Kidney (tissue), 14 donors: ENCODE measurements around the gene HYDIN. TPM values are rescaled to one million over a fixed set of nuclear protein-coding genes. Genes with fewer than 3 reads are reported as not detected.

Experiments
- DNase-seq, 5 donors: peaks; one replicate each; pipeline ENCODE4 v3.0.0-alpha.2; 2013 to 2020
- FAIRE-seq: peaks from 2 replicates; lab custom pipeline; 2012; peaks lifted over from hg19 to GRCh38; lab: Jason Lieb, UNC
- H3K27ac ChIP-seq, 2 donors: one replicate each; pipeline ENCODE4 v1.7.0; 2013; ENCODE audit warnings: low read depth in 2 of 2, low read length in 2 of 2, inconsistent platforms in 1 of 2
- H3K27me3 ChIP-seq: one replicate; pipeline ENCODE4 v1.7.1; 2013; ENCODE audit warnings: low read length, inconsistent platforms; ENCODE audit not compliant: control insufficient read depth, insufficient read depth
- H3K36me3 ChIP-seq, 3 donors: one replicate each; pipeline versions ENCODE4 v1.7.0 to v1.7.1; 2013; ENCODE audit warnings: low read length in 3 of 3, control low read depth in 1 of 3, inconsistent platforms in 1 of 3; ENCODE audit not compliant: insufficient read depth in 3 of 3, control insufficient read depth in 2 of 3
- H3K4me1 ChIP-seq, 3 donors: one replicate each; pipeline versions ENCODE4 v1.7.0 to v1.7.1; 2013; ENCODE audit warnings: low read length in 3 of 3, inconsistent platforms in 1 of 3, low read depth in 1 of 3; ENCODE audit not compliant: control insufficient read depth in 2 of 3, insufficient read depth in 2 of 3
- H3K4me3 ChIP-seq, 3 donors: one replicate each; pipeline versions ENCODE4 v1.7.0 to v1.8.1; 2013; ENCODE audit warnings: low read length in 3 of 3, control low read depth in 1 of 3, inconsistent platforms in 1 of 3
- H3K9ac ChIP-seq, 3 donors: one replicate each; pipeline versions ENCODE4 v1.7.0 to v1.7.1; 2013; ENCODE audit warnings: low read length in 3 of 3, control low read depth in 1 of 3, inconsistent platforms in 1 of 3
- H3K9me3 ChIP-seq, 3 donors: one replicate each; pipeline versions ENCODE4 v1.7.0 to v1.7.1; 2013; ENCODE audit warnings: low read length in 3 of 3, control low read depth in 1 of 3, inconsistent platforms in 1 of 3; ENCODE audit not compliant: control insufficient read depth in 2 of 3, insufficient read depth in 1 of 3
- intact Hi-C: fragments of 100-400 bp; cut with DNase I; formaldehyde crosslinking; loops from one replicate; pipeline ENCODE4 v1.11.1; 2022
- polyA plus RNA-seq: library from polyadenylated mRNA; stranded (reverse); fragments of 350-450 nt; fragmentation: Illumina TruSeq; extraction: RNeasy Lipid Tissue Mini Kit (QIAGEN cat#74804); gene quantifications from one replicate; pipeline ENCODE4 v1.2.3, GENCODE V29; 2014; ENCODE audit warnings: low read depth, low replicate concordance; ENCODE audit not compliant: insufficient read depth
- total RNA-seq: library from RNA; stranded (reverse); fragmentation: NEBNext Ultra II Directional; extraction: Animal tissue kit (Norgen Biotek cat#: 25700); gene quantifications from one replicate; pipeline ENCODE4 v1.2.1, GENCODE V29; 2021
- TF ChIP-seq, protein P1 (sequence below): IDR thresholded peaks from 3 replicates; pipeline ENCODE4 v1.5.1; 2012; ENCODE audit warnings: mild to moderate bottlenecking, moderate library complexity, borderline replicate concordance; ENCODE audit not compliant: insufficient read depth; ENCODE audit errors: extremely low read depth
- donor health status: control.
- donor health status: control.
- donor health status: control.
- donor health status: control.
- donor health status: control.
- donor health status: DM: yes; HTN: yes; CAD: no.
- donor health status: Normal renal cell carcinoma (clear cell type).

HYDIN gene
- total and polyA plus RNA-seq, 2 donors from 2014 or later = 1.8 to 21.0 TPM

DNA sequence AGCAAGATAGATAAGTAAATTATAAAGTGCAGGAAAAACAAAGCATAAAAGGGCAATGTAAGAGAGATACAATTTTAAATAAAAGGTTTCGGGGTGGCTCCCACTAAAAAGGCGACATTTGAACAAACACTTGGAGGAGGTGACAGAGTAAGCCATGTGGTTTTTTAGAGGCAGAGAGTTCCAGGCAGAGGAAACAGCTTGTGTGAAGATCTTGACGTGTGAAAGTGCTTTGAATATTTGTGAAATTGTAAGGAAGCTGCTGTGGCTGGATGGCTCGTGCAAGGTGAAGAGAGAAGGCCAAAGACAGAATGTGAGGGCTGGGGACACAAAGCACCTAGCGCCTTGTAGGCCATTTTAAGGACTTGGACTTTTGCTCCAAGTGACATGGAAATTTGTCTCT, 28.6 kb upstream of the HYDIN start:
- intact Hi-C loops = no loop called here
- DNase-seq = no peak
- no peaks in the 10 kb centered on the region for H3K4me1 ChIP-seq
- H3K27me3 ChIP-seq = no peaks in the 10 kb centered on the region
- no peak for FAIRE-seq
- H3K4me3 ChIP-seq = no peak overlapping the region
- no peaks in the 10 kb centered on the region for H3K36me3 ChIP-seq
- H3K9ac ChIP-seq = no peak overlapping the region
- TF ChIP-seq, protein P1, sequence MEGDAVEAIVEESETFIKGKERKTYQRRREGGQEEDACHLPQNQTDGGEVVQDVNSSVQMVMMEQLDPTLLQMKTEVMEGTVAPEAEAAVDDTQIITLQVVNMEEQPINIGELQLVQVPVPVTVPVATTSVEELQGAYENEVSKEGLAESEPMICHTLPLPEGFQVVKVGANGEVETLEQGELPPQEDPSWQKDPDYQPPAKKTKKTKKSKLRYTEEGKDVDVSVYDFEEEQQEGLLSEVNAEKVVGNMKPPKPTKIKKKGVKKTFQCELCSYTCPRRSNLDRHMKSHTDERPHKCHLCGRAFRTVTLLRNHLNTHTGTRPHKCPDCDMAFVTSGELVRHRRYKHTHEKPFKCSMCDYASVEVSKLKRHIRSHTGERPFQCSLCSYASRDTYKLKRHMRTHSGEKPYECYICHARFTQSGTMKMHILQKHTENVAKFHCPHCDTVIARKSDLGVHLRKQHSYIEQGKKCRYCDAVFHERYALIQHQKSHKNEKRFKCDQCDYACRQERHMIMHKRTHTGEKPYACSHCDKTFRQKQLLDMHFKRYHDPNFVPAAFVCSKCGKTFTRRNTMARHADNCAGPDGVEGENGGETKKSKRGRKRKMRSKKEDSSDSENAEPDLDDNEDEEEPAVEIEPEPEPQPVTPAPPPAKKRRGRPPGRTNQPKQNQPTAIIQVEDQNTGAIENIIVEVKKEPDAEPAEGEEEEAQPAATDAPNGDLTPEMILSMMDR = no peak
- H3K27ac ChIP-seq = no peak overlapping the region
- H3K9me3 ChIP-seq = no peaks in the 10 kb centered on the region

DNA sequence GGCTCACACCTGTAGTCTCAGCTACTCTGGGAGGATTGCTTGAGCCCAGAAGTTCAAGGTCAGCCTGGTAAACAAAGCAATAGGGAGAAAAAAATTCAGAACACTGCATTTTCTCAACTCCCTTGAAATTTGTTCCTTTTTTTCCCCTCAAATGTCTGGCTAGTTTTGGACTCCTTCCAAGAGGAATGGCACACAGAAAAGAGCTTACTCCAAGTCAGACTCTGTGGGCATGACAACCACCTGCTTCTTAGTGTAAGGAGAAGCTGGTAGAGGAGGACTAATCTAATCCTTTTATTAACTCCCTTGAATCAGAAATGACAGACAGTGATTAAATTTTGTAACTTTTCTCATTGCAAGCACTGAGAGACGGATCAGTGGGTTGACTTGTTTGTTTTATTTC, 27.9 kb upstream of the HYDIN start:
- Histone ChIP-seq H3K9me3 (no peaks in the 10 kb centered on the region), H3K36me3 (no peaks in the 10 kb centered on the region), H3K9ac (no peak overlapping the region), H3K4me3 (no peak overlapping the region), H3K27me3 (no peaks in the 10 kb centered on the region), H3K27ac (no peak overlapping the region), H3K4me1 (no peaks in the 10 kb centered on the region)
- TF ChIP-seq, protein P1 = no peak
- DNase-seq = peak in 1 of 5 donors; percentile 21
- intact Hi-C loops = no loop called here
- FAIRE-seq = no peak

DNA sequence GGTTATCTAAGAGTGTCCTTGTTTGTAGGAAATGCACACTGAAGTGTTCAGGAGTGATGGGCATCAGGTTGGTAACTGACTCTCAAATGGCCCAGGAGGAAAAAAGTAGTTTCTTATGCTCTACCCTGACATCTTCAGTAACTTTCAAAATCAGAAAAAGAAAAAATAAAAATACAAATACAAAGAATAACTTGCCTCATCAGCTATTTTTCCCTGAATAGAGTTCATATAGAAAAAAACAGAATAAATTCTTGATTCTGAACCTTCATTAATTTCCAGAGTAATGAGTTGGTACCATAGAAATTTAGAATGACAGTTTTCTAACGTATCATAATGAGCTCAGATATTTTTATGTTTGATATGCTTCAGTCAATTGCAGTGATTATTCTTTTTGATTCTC, 27.2 kb upstream of the HYDIN start:
- Histone ChIP-seq H3K9me3 (no peaks in the 10 kb centered on the region), H3K4me3 (no peak overlapping the region), H3K27me3 (no peaks in the 10 kb centered on the region), H3K4me1 (no peaks in the 10 kb centered on the region), H3K36me3 (no peaks in the 10 kb centered on the region), H3K9ac (no peak overlapping the region), H3K27ac (no peak overlapping the region)
- TF ChIP-seq, protein P1 = no peak
- no peak for FAIRE-seq
- DNase-seq = no peak
- intact Hi-C loops = no loop called here

DNA sequence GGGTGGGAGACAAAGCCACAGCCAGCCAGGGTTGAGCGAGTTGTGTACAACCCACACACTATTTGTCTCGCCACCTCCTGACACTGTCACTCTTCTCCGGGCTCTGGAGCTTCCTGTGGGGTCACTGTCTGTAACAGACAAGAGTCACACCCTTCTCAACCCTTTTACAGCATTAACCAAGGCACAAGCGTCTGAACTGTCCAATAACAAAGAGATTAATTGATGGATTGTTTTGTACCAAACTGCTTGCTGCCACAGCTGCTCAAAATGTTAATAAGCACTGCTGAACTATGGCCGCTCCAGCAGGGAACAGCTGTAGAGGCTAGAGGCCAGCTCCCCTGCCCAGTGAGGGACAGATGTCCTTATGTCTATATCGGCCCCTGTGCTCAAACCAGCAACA, 25.2 kb upstream of the HYDIN start:
- H3K9me3 ChIP-seq = no peaks in the 10 kb centered on the region
- H3K9ac ChIP-seq = no peak overlapping the region
- TF ChIP-seq, protein P1 = no peak
- H3K4me1 ChIP-seq = no peaks in the 10 kb centered on the region
- intact Hi-C loops = no loop called here
- H3K36me3 ChIP-seq = no peaks in the 10 kb centered on the region
- FAIRE-seq (no peak), DNase-seq (peak in 2 of 5 donors; percentile 8 to 23)
- no peak overlapping the region for H3K4me3 ChIP-seq
- H3K27ac ChIP-seq = no peak overlapping the region
- no peaks in the 10 kb centered on the region for H3K27me3 ChIP-seq
